Uterus (tissue), 2 donors: Measurements from ENCODE around the gene MTHFR.

Experiments used
- CTCF ChIP-seq, 4 experiments: fragments of 200-600 bp in 2 of 4; fragments of 450-650 bp in 2 of 4; sonication (generic) in 2 of 4; IDR thresholded peaks; one replicate each; pipeline ENCODE4 v1.5.1; 2016 to 2019; ENCODE audit warnings: antibody characterized with exemption in 4 of 4, mild to moderate bottlenecking in 2 of 4, moderate library complexity in 1 of 4
- POLR2A ChIP-seq, 2 donors: fragments of 450-650 bp; IDR thresholded peaks; one replicate each; pipeline ENCODE4 v1.6.1; 2016; ENCODE audit warnings: antibody characterized with exemption in 2 of 2, mild to moderate bottlenecking in 1 of 2, moderate library complexity in 1 of 2

DNA sequence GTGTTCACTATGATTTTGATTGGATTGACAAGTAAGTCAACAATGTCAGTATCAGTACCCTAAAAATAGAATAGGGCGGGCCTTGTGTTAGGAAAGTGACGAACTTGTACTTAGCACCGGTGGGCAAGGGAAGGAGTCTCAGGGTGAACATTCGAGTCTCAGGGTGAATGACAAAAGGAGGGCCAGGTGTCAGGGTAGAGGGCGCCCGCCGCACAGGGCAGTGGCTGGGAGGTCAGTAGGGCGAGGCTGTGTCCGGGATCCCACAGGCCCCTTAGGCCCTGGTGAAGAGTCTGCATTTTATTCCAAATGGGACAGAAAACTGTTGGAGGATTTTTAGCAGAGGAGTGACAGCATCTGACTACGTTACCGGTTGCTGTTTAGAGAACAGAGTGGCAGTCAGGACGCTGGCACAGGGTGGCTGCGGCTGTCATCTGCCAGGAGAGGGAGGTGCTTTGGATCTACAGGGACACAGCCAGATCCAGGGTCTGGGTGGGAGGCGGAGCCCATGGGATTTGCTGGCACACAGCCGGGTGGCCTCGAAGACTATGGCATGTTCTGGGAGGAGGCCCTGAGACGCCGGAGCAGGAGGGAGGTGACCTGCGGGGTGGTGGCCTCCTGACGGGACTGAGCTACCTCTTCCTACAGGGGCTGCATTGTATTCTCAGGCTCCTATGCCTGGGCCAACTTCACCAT is 58.8 kb downstream of the MTHFR start:
- TF ChIP-seq CTCF (IDR thresholded peaks at IDR 0.05) (no peak), POLR2A (IDR thresholded peaks at IDR 0.05) (no peak)
